ENCODE measurements around the gene GPR55. TPM values are rescaled to one million over a fixed set of nuclear protein-coding genes. Genes with fewer than 3 reads are reported as not detected.

Gene GPR55
- total RNA-seq, 1 experiment from 2014 or later: not detected

- TF ChIP-seq EMX1 (CRISPR knock-in tag; IDR thresholded peaks at IDR 0.05) (no peak), ZNF532 (CRISPR knock-in tag; IDR thresholded peaks at IDR 0.05; ENCODE audit: borderline replicate concordance) (no peak), IRF2 (CRISPR knock-in tag; IDR thresholded peaks at IDR 0.05; ENCODE audit: borderline replicate concordance, low read depth) (no peak), RORB (CRISPR knock-in tag; IDR thresholded peaks at IDR 0.05) (no peak), NR1H2 (CRISPR knock-in tag; IDR thresholded peaks at IDR 0.05) (no peak)
Observed at GRCh38 chr2:230931556-230932231, 6.7 kb upstream of the GPR55 start (continued).

- ChIA-PET POLR2A (no interaction called here), CTCF (interaction anchor here (0.9 to 1.2 kb wide), 2 partner anchors 107 to 122 kb away, joined by 4 read pairs; no protein-coding TSS in a partner anchor)
- no peaks in the 10 kb centered on the region for H3K27me3 Mint-ChIP-seq (ENCODE audit: low read depth)
- TF ChIP-seq USF1 (CRISPR knock-in tag; IDR thresholded peaks at IDR 0.05) (no peak), ZNF138 (CRISPR knock-in tag; conservative IDR thresholded peaks at IDR 0.05) (no peak), E2F5 (CRISPR knock-in tag; IDR thresholded peaks at IDR 0.05) (no peak), PREB (CRISPR knock-in tag; IDR thresholded peaks at IDR 0.05; ENCODE audit: borderline replicate concordance) (no peak), KAT7 (CRISPR knock-in tag; IDR thresholded peaks at IDR 0.05; ENCODE audit: borderline replicate concordance) (no peak), GTF2I (CRISPR knock-in tag; conservative IDR thresholded peaks at IDR 0.05) (no peak)
- no peak for ATAC-seq
- no peak overlapping the region for H3K4me3 Mint-ChIP-seq
- peaks cover 7% of the 10 kb centered on the region for H3K36me3 Mint-ChIP-seq
- no peak for DNase-seq (ENCODE audit: low spot score)
- no peak overlapping the region for H3K27ac Mint-ChIP-seq
- peaks cover 19% of the 10 kb centered on the region for H3K4me1 Mint-ChIP-seq
- H3K9me3 Mint-ChIP-seq: peaks cover 8% of the 10 kb centered on the region
Observed at GRCh38 chr2:230930928-230931555, 6.0 kb upstream of the GPR55 start.

GRCh38 chr2:230930149-230930780, 5.2 kb upstream of the GPR55 start:
- Mint-ChIP-seq H3K27ac (no peak overlapping the region), H3K4me1 (peaks cover 18% of the 10 kb centered on the region), H3K4me3 (no peak overlapping the region), H3K36me3 (peaks cover under 1% of the 10 kb centered on the region; the same call in 1 of the 2 replicates), H3K27me3 (ENCODE audit: low read depth) (no peaks in the 10 kb centered on the region), H3K9me3 (peaks cover under 1% of the 10 kb centered on the region)
- DNase-seq (ENCODE audit: low spot score) (no peak), ATAC-seq (no peak)
- TF ChIP-seq RORB (CRISPR knock-in tag; IDR thresholded peaks at IDR 0.05) (no peak), NR3C1 (CRISPR knock-in tag; conservative IDR thresholded peaks at IDR 0.05; ENCODE audit: low read depth) (no peak), KAT7 (CRISPR knock-in tag; IDR thresholded peaks at IDR 0.05; ENCODE audit: borderline replicate concordance) (no peak), SP1 (CRISPR knock-in tag; conservative IDR thresholded peaks at IDR 0.05) (no peak), TEAD1 (CRISPR knock-in tag; IDR thresholded peaks at IDR 0.05) (no peak), IRF1 (CRISPR knock-in tag; IDR thresholded peaks at IDR 0.05) (no peak), CBFB (CRISPR knock-in tag; IDR thresholded peaks at IDR 0.05; ENCODE audit: low read depth) (no peak), EMX1 (CRISPR knock-in tag; IDR thresholded peaks at IDR 0.05) (no peak), TEAD4 (CRISPR knock-in tag; IDR thresholded peaks at IDR 0.05) (no peak), CTCF (IDR thresholded peaks at IDR 0.05) (no peak), JUN (CRISPR knock-in tag; IDR thresholded peaks at IDR 0.05) (no peak)
- CTCF ChIA-PET: interaction anchor here (0.7 to 0.9 kb wide), 2 partner anchors 106 to 123 kb away, joined by 3 to 4 read pairs; no protein-coding TSS in a partner anchor
- POLR2A ChIA-PET: no interaction called here

Measured in WTC11 (cell line).